Measurements from ENCODE around the gene PDGFA.

DNA sequence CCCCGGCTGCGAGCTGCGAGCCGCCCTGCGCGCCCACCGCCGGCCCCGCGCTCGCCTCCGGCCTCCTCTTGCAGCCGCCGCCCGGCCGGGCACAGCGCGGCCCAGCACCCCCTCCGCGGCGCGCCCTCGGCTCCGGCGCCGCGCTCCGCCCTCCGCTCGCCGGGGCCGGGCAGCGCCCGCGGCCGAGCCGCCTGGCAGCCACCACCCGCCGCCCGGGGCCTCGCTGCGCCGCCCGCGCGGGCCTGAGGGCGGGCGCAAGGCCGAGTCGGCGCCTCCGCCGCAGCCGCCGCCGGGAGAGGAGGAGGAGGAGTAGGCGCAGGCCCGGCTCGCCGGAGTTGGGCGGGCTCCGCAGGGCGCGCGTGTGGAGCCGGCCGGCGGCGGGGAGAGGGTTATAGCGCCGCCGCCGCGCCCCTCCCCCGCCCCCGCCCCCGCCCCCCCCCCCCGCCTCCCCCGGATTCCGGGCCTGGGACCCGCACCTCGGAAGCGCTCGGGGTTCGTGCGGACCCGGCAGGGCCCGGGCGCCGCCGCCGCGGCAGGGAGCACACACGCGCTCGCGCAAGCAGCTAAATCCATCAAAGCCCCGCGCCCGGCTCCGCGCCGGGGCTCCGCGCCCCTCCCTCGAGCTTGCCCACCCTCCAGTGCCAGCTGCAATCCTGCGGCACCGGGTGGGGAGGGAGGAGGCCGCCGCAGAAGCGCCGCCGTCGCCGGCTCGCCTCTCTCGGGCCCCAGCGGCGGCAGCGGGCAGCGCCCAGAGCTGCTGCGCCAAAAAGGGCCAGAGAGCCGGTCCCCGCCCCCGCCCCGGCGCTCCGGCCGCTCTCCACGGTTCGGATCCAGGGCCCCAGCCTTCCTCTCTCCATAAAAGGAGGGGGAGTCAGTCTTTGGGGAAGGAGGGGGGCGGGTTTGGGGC is at the start of gene PDGFA:
- TF ChIP-seq, protein P1, sequence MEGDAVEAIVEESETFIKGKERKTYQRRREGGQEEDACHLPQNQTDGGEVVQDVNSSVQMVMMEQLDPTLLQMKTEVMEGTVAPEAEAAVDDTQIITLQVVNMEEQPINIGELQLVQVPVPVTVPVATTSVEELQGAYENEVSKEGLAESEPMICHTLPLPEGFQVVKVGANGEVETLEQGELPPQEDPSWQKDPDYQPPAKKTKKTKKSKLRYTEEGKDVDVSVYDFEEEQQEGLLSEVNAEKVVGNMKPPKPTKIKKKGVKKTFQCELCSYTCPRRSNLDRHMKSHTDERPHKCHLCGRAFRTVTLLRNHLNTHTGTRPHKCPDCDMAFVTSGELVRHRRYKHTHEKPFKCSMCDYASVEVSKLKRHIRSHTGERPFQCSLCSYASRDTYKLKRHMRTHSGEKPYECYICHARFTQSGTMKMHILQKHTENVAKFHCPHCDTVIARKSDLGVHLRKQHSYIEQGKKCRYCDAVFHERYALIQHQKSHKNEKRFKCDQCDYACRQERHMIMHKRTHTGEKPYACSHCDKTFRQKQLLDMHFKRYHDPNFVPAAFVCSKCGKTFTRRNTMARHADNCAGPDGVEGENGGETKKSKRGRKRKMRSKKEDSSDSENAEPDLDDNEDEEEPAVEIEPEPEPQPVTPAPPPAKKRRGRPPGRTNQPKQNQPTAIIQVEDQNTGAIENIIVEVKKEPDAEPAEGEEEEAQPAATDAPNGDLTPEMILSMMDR (IDR thresholded peaks at IDR 0.05): peak in 1 of 2 donors; percentile 37
- no peak for TF ChIP-seq EP300 (IDR thresholded peaks at IDR 0.05)
